ENCODE data around the gene CLK4. TPM values are rescaled to one million over a fixed set of nuclear protein-coding genes. Genes with fewer than 3 reads are reported as not detected.
A peak's percentile ranks its signal among the peaks of the same experiment; 100 is the strongest.

Gene CLK4
- total RNA-seq, 4 donors from 2014 or later: 16.0 to 59.0 (median 27.2) TPM

DNA sequence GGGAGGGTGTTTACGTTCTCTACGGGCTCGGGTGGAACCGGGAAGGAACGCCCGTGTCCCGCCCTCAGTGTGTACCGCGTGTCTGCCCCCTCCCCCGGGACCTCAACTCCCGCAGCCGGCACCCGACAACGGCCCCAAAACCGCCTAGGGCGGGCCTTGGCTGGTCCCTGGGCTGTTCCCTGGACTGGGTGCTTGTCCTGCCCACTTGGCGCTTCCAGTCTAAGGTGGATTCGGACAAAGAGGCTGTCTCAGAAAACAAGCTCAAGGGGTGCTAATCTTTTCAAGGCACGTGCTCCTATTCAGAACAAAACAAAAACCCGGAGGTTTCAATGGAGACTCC lies 379 bp upstream of the CLK4 start:
- Histone ChIP-seq H3K4me3 (peak overlapping the region; percentile 53 to 82), H3K9me3 (no peaks in the 10 kb centered on the region), H3K27me3 (no peaks in the 10 kb centered on the region), H3K27ac (peak overlapping the region in 3 of 4 donors; percentile 96 to 99 (median 98)), H3K4me1 (peaks cover 10 to 33% (median 16%) of the 10 kb centered on the region in 3 donors), H3K36me3 (peaks cover 3 to 9% of the 10 kb centered on the region in 2 donors)
- ATAC-seq: no peak
- TF ChIP-seq, protein P1, sequence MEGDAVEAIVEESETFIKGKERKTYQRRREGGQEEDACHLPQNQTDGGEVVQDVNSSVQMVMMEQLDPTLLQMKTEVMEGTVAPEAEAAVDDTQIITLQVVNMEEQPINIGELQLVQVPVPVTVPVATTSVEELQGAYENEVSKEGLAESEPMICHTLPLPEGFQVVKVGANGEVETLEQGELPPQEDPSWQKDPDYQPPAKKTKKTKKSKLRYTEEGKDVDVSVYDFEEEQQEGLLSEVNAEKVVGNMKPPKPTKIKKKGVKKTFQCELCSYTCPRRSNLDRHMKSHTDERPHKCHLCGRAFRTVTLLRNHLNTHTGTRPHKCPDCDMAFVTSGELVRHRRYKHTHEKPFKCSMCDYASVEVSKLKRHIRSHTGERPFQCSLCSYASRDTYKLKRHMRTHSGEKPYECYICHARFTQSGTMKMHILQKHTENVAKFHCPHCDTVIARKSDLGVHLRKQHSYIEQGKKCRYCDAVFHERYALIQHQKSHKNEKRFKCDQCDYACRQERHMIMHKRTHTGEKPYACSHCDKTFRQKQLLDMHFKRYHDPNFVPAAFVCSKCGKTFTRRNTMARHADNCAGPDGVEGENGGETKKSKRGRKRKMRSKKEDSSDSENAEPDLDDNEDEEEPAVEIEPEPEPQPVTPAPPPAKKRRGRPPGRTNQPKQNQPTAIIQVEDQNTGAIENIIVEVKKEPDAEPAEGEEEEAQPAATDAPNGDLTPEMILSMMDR (IDR thresholded peaks at IDR 0.05): no peak
- TF ChIP-seq POLR2AphosphoS5 (IDR thresholded peaks at IDR 0.05) (no peak), EP300 (IDR thresholded peaks at IDR 0.05) (no peak), POLR2A (IDR thresholded peaks at IDR 0.05) (no peak)
- 7% methylated on average over 2 of the region's 20 CpGs; no CpG with 5 or more reads in 1 of the 2 donors for WGBS, 2 donors (ENCODE audit: low coverage in 1 of 2)

DNA sequence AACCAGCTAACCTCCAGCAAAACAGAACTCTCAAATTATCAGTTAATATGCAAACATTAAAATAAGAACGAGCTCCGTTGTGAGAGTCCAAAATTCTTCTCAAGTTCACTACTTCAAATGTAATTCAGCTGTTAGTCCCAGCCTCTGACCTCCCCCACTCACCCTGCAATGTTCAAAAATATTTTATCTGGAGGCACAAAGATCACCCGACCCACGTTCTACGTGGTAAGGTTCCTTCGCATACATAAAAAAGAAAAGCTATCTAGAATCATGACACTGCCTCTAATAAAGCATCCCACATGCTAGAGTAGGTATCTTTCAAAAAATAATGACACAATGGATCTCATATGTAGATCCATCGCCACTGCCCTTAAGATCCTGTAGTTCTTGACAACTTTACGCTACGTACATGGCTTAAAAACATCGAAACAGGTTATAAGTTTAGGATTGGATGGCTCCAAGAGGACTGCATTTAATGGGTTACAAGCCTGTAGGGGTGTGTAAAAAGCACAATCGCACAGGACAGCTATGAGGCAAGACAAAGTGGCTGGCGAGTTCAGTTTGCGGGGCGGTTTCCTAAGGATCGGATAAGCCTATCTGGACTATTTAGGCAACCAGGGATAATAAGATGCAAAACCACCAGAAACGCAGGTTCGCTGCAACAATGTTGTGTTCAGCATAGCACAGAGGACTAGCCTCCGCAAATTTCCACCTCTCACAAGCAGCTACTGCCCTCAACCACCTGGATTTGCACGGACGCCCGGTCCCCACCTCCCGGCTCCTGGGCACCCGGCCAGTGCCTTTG lies 969 bp downstream of the CLK4 start:
- Histone ChIP-seq H3K27me3 (no peaks in the 10 kb centered on the region), H3K9me3 (no peaks in the 10 kb centered on the region), H3K36me3 (peaks cover 5 to 23% of the 10 kb centered on the region in 2 donors), H3K4me3 (peak overlapping the region; percentile 53 to 82), H3K4me1 (peaks cover 10 to 47% (median 16%) of the 10 kb centered on the region in 3 donors), H3K27ac (peak overlapping the region; percentile 74 to 99 (median 97))
- peak; percentile 17 for ATAC-seq
- TF ChIP-seq, protein P1 (IDR thresholded peaks at IDR 0.05): no peak
- TF ChIP-seq POLR2AphosphoS5 (IDR thresholded peaks at IDR 0.05) (no peak), EP300 (IDR thresholded peaks at IDR 0.05) (no peak), POLR2A (IDR thresholded peaks at IDR 0.05) (no peak)
- WGBS, 2 donors (ENCODE audit: low coverage in 1 of 2): 1 to 3% methylated on average over 10 to 18 of the region's 23 CpGs

DNA sequence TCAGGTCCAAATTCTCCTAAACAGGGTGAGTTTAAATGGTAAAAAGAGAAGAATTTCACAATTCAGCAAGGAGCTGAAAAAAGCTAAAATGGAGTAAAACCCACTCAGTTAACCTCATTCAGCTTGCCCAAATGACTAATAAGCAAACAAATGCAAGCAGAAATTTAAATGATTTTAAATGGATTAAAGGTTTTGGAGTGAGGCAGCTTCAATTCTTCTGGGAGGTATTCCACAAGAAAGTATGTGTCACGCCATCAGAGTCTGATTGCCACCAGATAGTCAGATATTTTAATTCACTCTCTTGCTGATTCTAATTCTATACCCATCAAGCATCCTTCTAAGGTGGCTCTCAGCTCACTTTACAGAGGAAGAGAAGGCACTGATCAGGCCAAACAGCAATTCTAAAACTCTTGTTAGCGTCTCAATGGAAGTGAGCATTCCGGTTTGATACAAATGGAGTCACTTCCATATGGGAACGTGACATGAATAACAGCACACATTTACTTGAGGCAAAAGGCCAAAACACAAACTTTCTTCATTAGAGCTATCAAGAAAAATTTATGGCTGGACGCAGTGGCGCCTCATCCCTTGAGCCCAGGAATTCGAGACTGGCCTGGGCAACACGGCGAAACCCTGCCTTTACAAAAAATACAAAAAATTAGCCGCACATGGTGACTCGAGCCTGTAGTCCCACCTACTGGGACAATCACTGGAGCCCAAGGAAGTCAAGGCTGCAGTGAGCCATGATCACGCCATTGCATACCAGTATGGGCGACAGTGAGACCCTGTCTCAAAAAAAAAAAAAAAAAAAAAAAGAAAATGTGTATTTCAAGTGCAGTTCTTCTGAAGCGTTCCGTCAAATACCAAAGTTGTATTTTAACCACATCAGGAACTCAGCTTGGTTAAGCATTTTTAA lies 2.0 kb downstream of the CLK4 start:
- H3K4me3 ChIP-seq: peak overlapping the region; percentile 53 to 82
- no peak for ATAC-seq
- TF ChIP-seq, protein P1 (IDR thresholded peaks at IDR 0.05): no peak
- TF ChIP-seq POLR2A (IDR thresholded peaks at IDR 0.05): no peak
- no peak for TF ChIP-seq POLR2AphosphoS5 (IDR thresholded peaks at IDR 0.05)
- TF ChIP-seq EP300 (IDR thresholded peaks at IDR 0.05): no peak
- peak overlapping the region in 3 of 4 donors; percentile 96 to 99 (median 98) for H3K27ac ChIP-seq
- no peaks in the 10 kb centered on the region for H3K9me3 ChIP-seq
- peaks cover 10 to 57% (median 16%) of the 10 kb centered on the region in 3 donors for H3K4me1 ChIP-seq
- peaks cover 5 to 33% of the 10 kb centered on the region in 2 donors for H3K36me3 ChIP-seq
- no peaks in the 10 kb centered on the region for H3K27me3 ChIP-seq
- WGBS, 2 donors (ENCODE audit: low coverage in 1 of 2): 7 to 14% methylated on average over 12 to 15 of the region's 15 CpGs

DNA sequence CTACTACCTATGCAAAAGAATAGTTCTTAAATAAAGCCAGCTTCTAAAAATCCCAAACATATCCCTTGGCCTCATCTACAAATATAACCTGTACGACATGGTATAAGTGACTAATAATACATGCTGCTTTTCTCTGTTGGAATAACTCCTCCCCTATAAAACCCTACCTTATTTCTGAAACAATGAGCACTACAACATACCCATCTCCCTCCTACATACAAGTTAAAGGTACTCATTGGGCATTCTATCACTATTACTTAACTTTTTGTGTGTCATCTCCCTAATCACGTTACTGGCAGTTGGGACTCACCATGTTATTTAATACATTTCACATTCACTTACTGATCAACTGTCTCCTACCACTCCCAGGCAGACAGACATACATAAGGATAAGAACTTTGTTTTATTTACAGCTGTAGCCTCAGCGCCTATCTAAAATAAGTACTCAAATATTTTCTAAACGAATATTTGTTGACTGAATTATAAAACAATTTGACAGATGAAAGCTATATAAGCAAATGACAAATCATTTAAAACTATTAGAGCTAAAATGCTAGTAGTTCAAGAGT lies 4.1 kb downstream of the CLK4 start:
- peaks cover 5 to 54% of the 10 kb centered on the region in 2 donors for H3K36me3 ChIP-seq

More for the DNA sequence above, 4.1 kb downstream of the CLK4 start:
- 65 to 80% methylated on average over 4 of the region's 4 CpGs for WGBS, 2 donors (ENCODE audit: low coverage in 1 of 2)
- no peak for ATAC-seq
- H3K27me3 ChIP-seq: no peaks in the 10 kb centered on the region
- no peak overlapping the region for H3K4me3 ChIP-seq
- no peaks in the 10 kb centered on the region for H3K9me3 ChIP-seq
- no peak overlapping the region for H3K27ac ChIP-seq
- no peak for TF ChIP-seq EP300 (IDR thresholded peaks at IDR 0.05)
- TF ChIP-seq, protein P1 (IDR thresholded peaks at IDR 0.05): no peak
- peaks cover 10 to 68% (median 16%) of the 10 kb centered on the region in 3 donors for H3K4me1 ChIP-seq

All from gastroesophageal sphincter (tissue), 4 donors.